Stimulated activated CD4-positive, alpha-beta T cell treated with anti-CD3 and anti-CD28 coated beads, Interleukin-4, amount 100 ng/mL, for 24 hours (primary cell): ENCODE measurements around the gene RPS6KA4.

ENCODE experiments used
- DNase-seq: peaks from one replicate; pipeline ENCODE4 v3.0.0-alpha.2; 2020

Gene RPS6KA4

GRCh38 chr11:64369440-64370421, 10.8 kb downstream of the RPS6KA4 start:
- no peak for DNase-seq

GRCh38 chr11:64371201-64371600, 12.2 kb downstream of the RPS6KA4 start:
- DNase-seq = no peak

GRCh38 chr11:64372021-64372420, 13.1 kb downstream of the RPS6KA4 start:
- no peak for DNase-seq

GRCh38 chr11:64372802-64373597, 14.0 kb downstream of the RPS6KA4 start:
- no peak for DNase-seq

- DNase-seq = no peak
Observed at GRCh38 chr11:64373598-64373974, 14.6 kb downstream of the RPS6KA4 start.

GRCh38 chr11:64376071-64376470, 17.1 kb downstream of the RPS6KA4 start:
- no peak for DNase-seq

- DNase-seq = no peak
Observed at GRCh38 chr11:64378335-64378880, 19.4 kb downstream of the RPS6KA4 start.

- no peak for DNase-seq
Observed at GRCh38 chr11:64379160-64379559, 20.2 kb downstream of the RPS6KA4 start.

- no peak for DNase-seq
Observed at GRCh38 chr11:64379817-64380709, 21.1 kb downstream of the RPS6KA4 start.

- DNase-seq = no peak
Observed at GRCh38 chr11:64381350-64381749, 22.4 kb downstream of the RPS6KA4 start.

- DNase-seq = no peak
Observed at GRCh38 chr11:64382047-64382446, 23.1 kb downstream of the RPS6KA4 start.

GRCh38 chr11:64382586-64382985, 23.6 kb downstream of the RPS6KA4 start:
- no peak for DNase-seq

GRCh38 chr11:64383580-64383979, 24.6 kb downstream of the RPS6KA4 start:
- no peak for DNase-seq

- no peak for DNase-seq
Observed at GRCh38 chr11:64384028-64384737, 25.2 kb downstream of the RPS6KA4 start.

GRCh38 chr11:64384981-64385944, 26.3 kb downstream of the RPS6KA4 start:
- no peak for DNase-seq

- DNase-seq = no peak
Observed at GRCh38 chr11:64385945-64386704, 27.2 kb downstream of the RPS6KA4 start.

GRCh38 chr11:64387916-64388315, 29.0 kb downstream of the RPS6KA4 start:
- no peak for DNase-seq

- DNase-seq = no peak
Observed at GRCh38 chr11:64388894-64389293, 29.9 kb downstream of the RPS6KA4 start.

GRCh38 chr11:64389851-64390250, 30.9 kb downstream of the RPS6KA4 start:
- no peak for DNase-seq

- DNase-seq = no peak
Observed at GRCh38 chr11:64390558-64390957, 31.6 kb downstream of the RPS6KA4 start.
